ENCODE data around the gene GLTP. TPM values are rescaled to one million over a fixed set of nuclear protein-coding genes. Genes with fewer than 3 reads are reported as not detected.

The GLTP gene
- total RNA-seq, 1 donor from 2014 or later: 158 TPM

GRCh38 chr12:109807954-109808643, 72.2 kb downstream of the GLTP start:
- no peaks in the 10 kb centered on the region for H3K27me3 ChIP-seq
- TF ChIP-seq POLR2AphosphoS5 (IDR thresholded peaks at IDR 0.05; ENCODE audit: insufficient read depth in 1 of 2, low read depth in 1 of 2): no peak
- TF ChIP-seq POLR2A (IDR thresholded peaks at IDR 0.05): no peak
- no peak for TF ChIP-seq CTCF (IDR thresholded peaks at IDR 0.05)
- DNase-seq (ENCODE audit: extremely low spot score in 2 of 2): no peak
- no peak overlapping the region for H3K27ac ChIP-seq
- intact Hi-C loops (cut with DNase I): loop anchor here (5.0 kb wide), 1 partner anchor 69 kb away; no protein-coding TSS in a partner anchor
- H3K4me3 ChIP-seq: no peak overlapping the region
- H3K9me3 ChIP-seq: no peaks in the 10 kb centered on the region
- H3K36me3 ChIP-seq: no peaks in the 10 kb centered on the region
- H3K4me1 ChIP-seq: no peaks in the 10 kb centered on the region

- intact Hi-C loops (cut with DNase I): loop anchor here (5.0 kb wide), 1 partner anchor 72 kb away; no protein-coding TSS in a partner anchor
- DNase-seq (ENCODE audit: extremely low spot score in 2 of 2): no peak
- Histone ChIP-seq H3K27ac (no peak overlapping the region), H3K27me3 (no peaks in the 10 kb centered on the region), H3K9me3 (no peaks in the 10 kb centered on the region), H3K4me1 (no peaks in the 10 kb centered on the region), H3K36me3 (no peaks in the 10 kb centered on the region), H3K4me3 (no peak overlapping the region)
- peak in 1 of 2 donors; percentile 28 for TF ChIP-seq POLR2AphosphoS5 (IDR thresholded peaks at IDR 0.05; ENCODE audit: insufficient read depth in 1 of 2, low read depth in 1 of 2)
- TF ChIP-seq CTCF (IDR thresholded peaks at IDR 0.05): peak; percentile 83 to 93 (median 85)
- no peak for TF ChIP-seq POLR2A (IDR thresholded peaks at IDR 0.05)
Observed at GRCh38 chr12:109804820-109805761, 75.2 kb downstream of the GLTP start.

GRCh38 chr12:109803678-109804077, 76.7 kb downstream of the GLTP start:
- H3K4me3 ChIP-seq: no peak overlapping the region
- no peaks in the 10 kb centered on the region for H3K27me3 ChIP-seq
- H3K4me1 ChIP-seq: no peaks in the 10 kb centered on the region
- DNase-seq (ENCODE audit: extremely low spot score in 2 of 2): no peak
- H3K27ac ChIP-seq: no peak overlapping the region
- no peak for TF ChIP-seq POLR2A (IDR thresholded peaks at IDR 0.05)
- TF ChIP-seq POLR2AphosphoS5 (IDR thresholded peaks at IDR 0.05; ENCODE audit: insufficient read depth in 1 of 2, low read depth in 1 of 2): no peak
- no peak for TF ChIP-seq CTCF (IDR thresholded peaks at IDR 0.05)
- no peaks in the 10 kb centered on the region for H3K36me3 ChIP-seq
- intact Hi-C loops (cut with DNase I): no loop called here
- H3K9me3 ChIP-seq: no peaks in the 10 kb centered on the region

GRCh38 chr12:109802828-109803227, 77.5 kb downstream of the GLTP start:
- DNase-seq (ENCODE audit: extremely low spot score in 2 of 2): no peak
- Histone ChIP-seq H3K9me3 (no peaks in the 10 kb centered on the region), H3K4me3 (no peak overlapping the region), H3K27ac (no peak overlapping the region), H3K27me3 (no peaks in the 10 kb centered on the region), H3K4me1 (no peaks in the 10 kb centered on the region), H3K36me3 (no peaks in the 10 kb centered on the region)
- intact Hi-C loops (cut with DNase I): no loop called here
- TF ChIP-seq POLR2A (IDR thresholded peaks at IDR 0.05) (no peak), POLR2AphosphoS5 (IDR thresholded peaks at IDR 0.05; ENCODE audit: insufficient read depth in 1 of 2, low read depth in 1 of 2) (no peak), CTCF (IDR thresholded peaks at IDR 0.05) (no peak)

Small RNAs within 50 kb of the gene (microRNA-seq; reads per million reads assigned to microRNA genes)
- gene MIR4497 (ENCODE audit: borderline number of aligned reads, borderline replicate concordance): not detected

Small RNAs within 50 kb of the gene (small RNA-seq; reads per million reads assigned to genes)
- gene MIR4497 (not detected), gene RN7SL441P (not detected)

Other genes with a start within 250 kb of the GLTP start
- 1.5 TPM for gene FAM222A, start 166.7 kb downstream of the GLTP start, total RNA-seq
- gene TRPV4, start 47.1 kb downstream of the GLTP start, total RNA-seq: 5.6 TPM
- 21.1 TPM for gene TCHP, start 19.7 kb upstream of the GLTP start, total RNA-seq
- gene GIT2, start 115.8 kb upstream of the GLTP start, total RNA-seq: 43.0 TPM
- gene ANKRD13A, start 118.9 kb upstream of the GLTP start, total RNA-seq: 108 TPM
- gene C12orf76, start 168.0 kb upstream of the GLTP start, total RNA-seq: 7.6 TPM
- gene IFT81, start 243.8 kb upstream of the GLTP start, total RNA-seq: 18.2 TPM